Esophagus squamous epithelium (tissue), 5 donors: Measurements from ENCODE around the gene RASA3. TPM values are rescaled to one million over a fixed set of nuclear protein-coding genes. Genes with fewer than 3 reads are reported as not detected.
"Not testable (repeated sequence)": the region's sequence is repeated elsewhere in the genome, so short reads cannot be mapped to it uniquely, and the experiment has no call there.

Experiments used
- DNase-seq: peaks from one replicate; lab custom pipeline; 2025; lab: John Stamatoyannopoulos, UW
- H3K27ac ChIP-seq, 4 donors: fragments of 200-600 bp; sonication (generic); one replicate each; pipeline ENCODE4 v1.5.1; 2016 to 2019; ENCODE audit warnings: mild to moderate bottlenecking in 1 of 4
- H3K27me3 ChIP-seq, 4 donors: fragments of 200-600 bp; sonication (generic); 1 replicate in 3 of 4; 2 replicates in 1 of 4; pipeline versions ENCODE4 v1.5.1 to v1.6.0; 2017 to 2021; ENCODE audit warnings: antibody characterized with exemption in 1 of 4
- H3K36me3 ChIP-seq, 3 donors: fragments of 200-600 bp; sonication (generic); one replicate each; pipeline ENCODE4 v1.5.1; 2016 to 2019
- H3K4me1 ChIP-seq, 3 donors: fragments of 200-600 bp; sonication (generic); one replicate each; pipeline ENCODE4 v1.5.1; 2017 to 2019
- H3K4me3 ChIP-seq, 4 donors: fragments of 200-600 bp; sonication (generic); 1 replicate in 3 of 4; 2 replicates in 1 of 4; pipeline ENCODE4 v1.5.1; 2016 to 2019; ENCODE audit warnings: mild to moderate bottlenecking in 2 of 4, moderate library complexity in 1 of 4
- H3K9me3 ChIP-seq, 3 donors: fragments of 200-600 bp; sonication (generic); one replicate each; pipeline ENCODE4 v1.5.1; 2016 to 2019
- CTCF ChIP-seq, 6 experiments: fragments of 450-650 bp in 4 of 6; fragments of 200-600 bp in 2 of 6; sonication (generic) in 2 of 6; IDR thresholded peaks; one replicate each; pipeline ENCODE4 v1.5.1; 2016 to 2019; ENCODE audit warnings: antibody characterized with exemption in 6 of 6, mild to moderate bottlenecking in 4 of 6, moderate library complexity in 4 of 6
- POLR2A ChIP-seq, 4 donors: fragments of 450-650 bp; IDR thresholded peaks; one replicate each; pipeline ENCODE4 v1.6.1; 2017; ENCODE audit warnings: antibody characterized with exemption in 4 of 4, mild to moderate bottlenecking in 4 of 4, moderate library complexity in 3 of 4
- WGBS, 2 donors: methylation state at CpG; one replicate each; pipeline ENCODE4 v1.1.5; 2018; 5-methylcytosine and 5-hydroxymethylcytosine counted together
- intact Hi-C: fragments of 100-400 bp; cut with DNase I; formaldehyde crosslinking; loops from one replicate; pipeline ENCODE4 v1.15.0; 2022
- total RNA-seq, 4 donors: library from RNA; depleted of rRNA; stranded (reverse); fragments of >200 nt; gene quantifications; one replicate each; pipeline ENCODE4 v1.1.0, GENCODE V29; 2016
- donor health status: DM: yes; HTN: yes; CAD: no.

Gene RASA3
- total RNA-seq, 4 donors from 2014 or later, result 1.4 to 8.8 (median 3.1) TPM

GRCh38 chr13:113991676-113992179 lies 140.7 kb downstream of the RASA3 start:
- Histone ChIP-seq H3K27ac (no peak overlapping the region), H3K9me3 (no peaks in the 10 kb centered on the region), H3K4me3 (no peak overlapping the region), H3K4me1 (no peaks in the 10 kb centered on the region), H3K27me3 (no peaks in the 10 kb centered on the region), H3K36me3 (peaks cover 4 to 38% (median 7%) of the 10 kb centered on the region in 3 donors)
- TF ChIP-seq POLR2A (IDR thresholded peaks at IDR 0.05) (no peak), CTCF (IDR thresholded peaks at IDR 0.05) (no peak)
- 88 to 94% methylated on average over 11 of the region's 11 CpGs for WGBS, 2 donors
- intact Hi-C loops, result no loop called here
- no peak for DNase-seq

- H3K36me3 ChIP-seq, result peaks cover 2 to 33% (median 4%) of the 10 kb centered on the region in 3 donors
- no peak for DNase-seq
- WGBS, 2 donors, result 84% methylated on average over 4 of the region's 10 CpGs
- intact Hi-C loops, result no loop called here
- no peak for TF ChIP-seq CTCF (IDR thresholded peaks at IDR 0.05)
- no peak for TF ChIP-seq POLR2A (IDR thresholded peaks at IDR 0.05)
- no peaks in the 10 kb centered on the region for H3K27me3 ChIP-seq
- no peaks in the 10 kb centered on the region for H3K4me1 ChIP-seq
- no peak overlapping the region for H3K27ac ChIP-seq
- H3K4me3 ChIP-seq, result no peak overlapping the region
- no peaks in the 10 kb centered on the region for H3K9me3 ChIP-seq
These were observed 141.2 kb downstream of the RASA3 start for GRCh38 chr13:113991191-113991669.

GRCh38 chr13:113990321-113990837 lies 142.0 kb downstream of the RASA3 start:
- H3K4me1 ChIP-seq, result no peaks in the 10 kb centered on the region
- no peak overlapping the region for H3K27ac ChIP-seq
- intact Hi-C loops, result no loop called here
- H3K9me3 ChIP-seq, result no peaks in the 10 kb centered on the region
- 79 to 93% methylated on average over 5 of the region's 9 CpGs for WGBS, 2 donors
- H3K36me3 ChIP-seq, result peaks cover 0 to 29% (median 4%) of the 10 kb centered on the region in 3 donors
- no peak overlapping the region for H3K4me3 ChIP-seq
- H3K27me3 ChIP-seq, result no peaks in the 10 kb centered on the region
- DNase-seq, result no peak
- TF ChIP-seq CTCF (IDR thresholded peaks at IDR 0.05) (no peak), POLR2A (IDR thresholded peaks at IDR 0.05) (no peak)

- H3K27me3 ChIP-seq, result no peaks in the 10 kb centered on the region
- H3K9me3 ChIP-seq, result no peaks in the 10 kb centered on the region
- TF ChIP-seq POLR2A (IDR thresholded peaks at IDR 0.05), result no peak
- TF ChIP-seq CTCF (IDR thresholded peaks at IDR 0.05), result no peak
- peaks cover 0 to 29% (median 4%) of the 10 kb centered on the region in 3 donors for H3K36me3 ChIP-seq
- no peak for DNase-seq
- intact Hi-C loops, result no loop called here
- H3K4me1 ChIP-seq, result no peaks in the 10 kb centered on the region
- no peak overlapping the region for H3K27ac ChIP-seq
- 82 to 92% methylated on average over 7 of the region's 8 CpGs for WGBS, 2 donors
- no peak overlapping the region for H3K4me3 ChIP-seq
These were observed 142.7 kb downstream of the RASA3 start for GRCh38 chr13:113989585-113990300.

- H3K27me3 ChIP-seq, H3K4me1 ChIP-seq, H3K27ac ChIP-seq, intact Hi-C loops, DNase-seq, H3K9me3 ChIP-seq, H3K4me3 ChIP-seq: not testable (repeated sequence)
- WGBS, 2 donors, result 88 to 96% methylated on average over 6 of the region's 6 CpGs
- H3K36me3 ChIP-seq, result peaks cover 0 to 29% (median 4%) of the 10 kb centered on the region in 3 donors
These were observed 143.6 kb downstream of the RASA3 start for GRCh38 chr13:113988859-113989258.
